Tibial nerve (tissue), 4 donors: ENCODE data around the gene HIVEP2.

Experiments
- CTCF ChIP-seq, 5 experiments: fragments of 200-600 bp in 3 of 5; fragments of 450-650 bp in 2 of 5; sonication (generic) in 3 of 5; IDR thresholded peaks; one replicate each; pipeline ENCODE4 v1.5.1; 2016 to 2019; ENCODE audit warnings: antibody characterized with exemption in 5 of 5, mild to moderate bottlenecking in 3 of 5, moderate library complexity in 2 of 5
- EP300 ChIP-seq, 2 donors: sonication (generic); formaldehyde crosslinking; IDR thresholded peaks; one replicate each; pipeline ENCODE4 v1.6.1; 2017; ENCODE audit warnings: antibody characterized with exemption in 2 of 2, mild to moderate bottlenecking in 1 of 2
- POLR2A ChIP-seq, 2 donors: fragments of 450-650 bp; IDR thresholded peaks; one replicate each; pipeline ENCODE4 v1.6.1; 2017; ENCODE audit warnings: antibody characterized with exemption in 2 of 2, mild to moderate bottlenecking in 2 of 2, moderate library complexity in 2 of 2

GRCh38 chr6:142728910-142729481 lies 216.0 kb downstream of the HIVEP2 start:
- TF ChIP-seq EP300 (IDR thresholded peaks at IDR 0.05) (no peak), CTCF (IDR thresholded peaks at IDR 0.05) (no peak), POLR2A (IDR thresholded peaks at IDR 0.05) (no peak)
